Progenitor cell of endocrine pancreas (in vitro differentiated cells): ENCODE measurements around the gene NHP2. TPM values are rescaled to one million over a fixed set of nuclear protein-coding genes. Genes with fewer than 3 reads are reported as not detected.

ENCODE experiments used
- DNase-seq: peaks from one replicate; pipeline ENCODE4 v3.0.0; 2021; ENCODE audit warnings: low spot score; ENCODE audit not compliant: unreplicated experiment
- H3K27ac Mint-ChIP-seq: 2 replicates; pipeline ENCODE4 v1.8.0; 2021; ENCODE audit warnings: mild to moderate bottlenecking, moderate library complexity, mixed read lengths
- H3K27me3 Mint-ChIP-seq: 2 replicates; pipeline ENCODE4 v1.8.0; 2021; ENCODE audit warnings: mixed read lengths
- H3K36me3 Mint-ChIP-seq: 2 replicates; pipeline ENCODE4 v1.8.0; 2022; ENCODE audit warnings: mixed read lengths; ENCODE audit not compliant: insufficient read depth
- H3K4me1 Mint-ChIP-seq: 2 replicates; pipeline ENCODE4 v1.8.0; 2021; ENCODE audit warnings: low read depth, mixed read lengths
- H3K4me3 Mint-ChIP-seq: 2 replicates; pipeline ENCODE4 v1.8.0; 2021; ENCODE audit warnings: low read depth, mild to moderate bottlenecking, moderate library complexity, mixed read lengths
- H3K9me3 Mint-ChIP-seq: 2 replicates; pipeline ENCODE4 v1.8.0; 2021; ENCODE audit warnings: low read depth, mixed read lengths
- total RNA-seq: library from RNA; stranded (reverse); gene quantifications from 2 replicates; pipeline ENCODE4 v1.2.1, GENCODE V29; 2021
- TF ChIP-seq, protein P1 (sequence below): fragments of 200-600 bp; sonication (generic); IDR thresholded peaks from one replicate; pipeline ENCODE4 v1.5.0; 2021; ENCODE audit warnings: antibody characterized with exemption, mild to moderate bottlenecking; ENCODE audit not compliant: unreplicated experiment

Gene NHP2
- total RNA-seq, 1 donor from 2014 or later: 114 TPM

DNA sequence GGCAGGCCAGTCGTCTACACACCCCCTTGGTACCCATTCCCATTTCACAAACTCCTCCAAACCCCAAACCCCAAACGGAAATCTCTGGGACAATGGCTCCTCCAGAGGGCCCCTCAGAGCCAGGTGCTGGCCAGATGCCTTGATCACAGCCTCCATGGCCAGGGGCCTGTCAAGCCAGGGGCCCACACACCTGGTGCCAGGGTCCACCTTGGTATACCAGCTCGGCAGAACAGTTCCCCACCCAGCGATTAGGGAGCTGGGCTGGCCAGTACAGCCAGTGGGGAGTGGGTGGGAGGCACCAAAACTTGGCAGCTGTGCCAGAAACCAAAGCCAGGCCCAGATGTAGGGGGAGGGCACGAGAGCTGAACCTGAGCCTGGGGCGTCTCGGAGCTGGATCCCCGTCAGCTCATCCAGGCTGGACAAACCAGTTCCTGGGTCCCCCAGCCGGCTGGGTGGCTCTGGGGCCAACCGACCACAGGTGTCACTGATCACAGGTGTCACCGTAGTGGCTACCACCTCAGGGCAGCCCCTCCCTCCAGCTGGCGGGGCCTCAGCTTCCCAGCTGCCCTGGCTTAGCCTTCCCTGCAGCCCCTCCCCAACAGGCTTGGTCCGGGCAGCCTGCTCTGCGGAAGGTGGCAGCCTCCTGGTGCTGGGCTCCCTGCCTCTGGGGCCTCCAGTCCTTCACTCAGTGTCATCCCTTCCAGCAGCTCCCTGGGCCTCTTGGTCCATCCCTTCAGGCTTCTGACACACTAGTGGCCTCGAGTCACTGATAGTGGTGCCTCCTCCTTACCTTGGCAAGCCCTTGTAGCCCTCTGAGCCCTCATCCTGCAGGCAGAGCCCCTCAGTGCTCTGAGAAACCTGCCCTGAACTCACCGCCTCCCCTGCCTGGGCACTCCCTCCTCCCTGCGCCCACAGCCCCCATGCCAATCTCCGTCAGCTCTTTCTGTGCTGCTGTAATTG lies 29.4 kb downstream of the NHP2 start:
- Mint-ChIP-seq H3K4me3 (no peak overlapping the region), H3K36me3 (no peaks in the 10 kb centered on the region)
- DNase-seq: no peak

DNA sequence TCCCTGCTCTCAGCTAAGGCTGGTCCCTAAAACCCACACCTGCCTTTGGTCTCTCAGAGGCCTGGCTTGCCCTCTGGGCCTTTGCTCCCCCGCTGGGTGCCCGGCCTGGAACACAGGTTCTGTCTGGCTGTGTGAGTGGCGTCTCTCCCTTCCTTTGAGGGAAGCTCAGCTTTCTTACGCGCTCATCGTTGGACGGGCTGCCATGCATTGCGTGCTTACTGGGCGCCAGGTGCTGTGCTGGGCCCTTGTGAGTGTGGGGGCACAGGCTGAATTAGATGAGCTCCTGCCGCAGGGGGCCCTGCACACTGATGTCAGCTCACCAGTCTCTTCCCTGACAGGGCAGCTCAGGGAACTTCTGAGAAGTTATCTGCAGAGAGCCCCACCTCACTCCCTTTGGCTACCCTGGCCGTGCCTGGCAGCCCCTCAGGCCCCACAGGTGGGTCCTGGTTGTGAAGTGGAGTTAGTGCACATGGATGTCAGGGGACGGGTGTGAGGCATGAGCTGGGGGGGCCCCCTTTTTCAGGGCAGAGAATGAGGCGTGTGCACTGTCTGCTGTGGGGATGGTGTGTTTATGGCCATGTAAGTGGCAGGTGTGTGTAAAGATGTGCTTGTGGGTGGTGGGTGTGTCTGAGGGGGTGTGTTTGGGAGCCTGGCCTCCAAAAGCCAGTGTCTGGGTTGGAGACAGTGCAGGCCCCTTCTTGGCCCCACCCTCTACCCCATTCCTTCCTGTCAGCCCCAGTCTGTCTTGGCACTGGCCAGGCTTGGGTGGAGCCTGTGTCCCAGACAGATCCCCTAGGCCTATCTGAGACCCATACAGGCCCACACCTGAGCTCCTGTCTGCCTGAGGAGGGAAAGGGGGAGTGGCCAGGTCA lies 30.4 kb downstream of the NHP2 start:
- no peaks in the 10 kb centered on the region for H3K4me1 Mint-ChIP-seq
- H3K4me3 Mint-ChIP-seq: no peak overlapping the region
- no peaks in the 10 kb centered on the region for H3K9me3 Mint-ChIP-seq
- no peak for DNase-seq
- H3K27me3 Mint-ChIP-seq: no peaks in the 10 kb centered on the region
- H3K27ac Mint-ChIP-seq: no peak overlapping the region
- TF ChIP-seq, protein P1, sequence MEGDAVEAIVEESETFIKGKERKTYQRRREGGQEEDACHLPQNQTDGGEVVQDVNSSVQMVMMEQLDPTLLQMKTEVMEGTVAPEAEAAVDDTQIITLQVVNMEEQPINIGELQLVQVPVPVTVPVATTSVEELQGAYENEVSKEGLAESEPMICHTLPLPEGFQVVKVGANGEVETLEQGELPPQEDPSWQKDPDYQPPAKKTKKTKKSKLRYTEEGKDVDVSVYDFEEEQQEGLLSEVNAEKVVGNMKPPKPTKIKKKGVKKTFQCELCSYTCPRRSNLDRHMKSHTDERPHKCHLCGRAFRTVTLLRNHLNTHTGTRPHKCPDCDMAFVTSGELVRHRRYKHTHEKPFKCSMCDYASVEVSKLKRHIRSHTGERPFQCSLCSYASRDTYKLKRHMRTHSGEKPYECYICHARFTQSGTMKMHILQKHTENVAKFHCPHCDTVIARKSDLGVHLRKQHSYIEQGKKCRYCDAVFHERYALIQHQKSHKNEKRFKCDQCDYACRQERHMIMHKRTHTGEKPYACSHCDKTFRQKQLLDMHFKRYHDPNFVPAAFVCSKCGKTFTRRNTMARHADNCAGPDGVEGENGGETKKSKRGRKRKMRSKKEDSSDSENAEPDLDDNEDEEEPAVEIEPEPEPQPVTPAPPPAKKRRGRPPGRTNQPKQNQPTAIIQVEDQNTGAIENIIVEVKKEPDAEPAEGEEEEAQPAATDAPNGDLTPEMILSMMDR: no peak
- no peaks in the 10 kb centered on the region for H3K36me3 Mint-ChIP-seq

More for the DNA sequence above, 29.4 kb downstream of the NHP2 start:
- Mint-ChIP-seq H3K27me3 (no peaks in the 10 kb centered on the region), H3K9me3 (no peaks in the 10 kb centered on the region), H3K27ac (peak overlapping the region; percentile 37), H3K4me1 (no peaks in the 10 kb centered on the region)
- TF ChIP-seq, protein P1: no peak

DNA sequence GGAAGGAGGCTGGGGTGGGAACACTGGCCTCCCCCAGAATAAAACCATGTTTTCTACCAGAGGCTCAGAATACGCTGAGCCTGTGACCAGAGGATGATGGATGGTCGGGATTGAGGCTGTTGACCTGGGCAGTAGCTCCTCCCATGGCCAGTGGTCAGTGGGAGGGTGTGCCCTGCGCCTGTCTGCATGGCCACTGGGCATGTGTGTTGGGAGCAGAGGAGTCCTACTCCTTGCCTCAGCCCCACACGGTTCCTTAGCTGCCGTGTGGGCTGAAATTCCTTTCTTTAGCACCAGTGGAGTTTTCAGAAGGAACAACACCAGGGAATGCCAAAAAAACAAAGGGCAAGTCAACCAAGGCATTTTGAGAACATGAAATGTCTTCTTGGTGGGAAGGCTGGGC lies 31.3 kb downstream of the NHP2 start:
- H3K36me3 Mint-ChIP-seq: no peaks in the 10 kb centered on the region
- no peaks in the 10 kb centered on the region for H3K9me3 Mint-ChIP-seq
- H3K4me1 Mint-ChIP-seq: no peaks in the 10 kb centered on the region
- no peak for DNase-seq
- TF ChIP-seq, protein P1: no peak
- no peak overlapping the region for H3K4me3 Mint-ChIP-seq
- H3K27me3 Mint-ChIP-seq: no peaks in the 10 kb centered on the region
- H3K27ac Mint-ChIP-seq: no peak overlapping the region

- Mint-ChIP-seq H3K27me3 (no peaks in the 10 kb centered on the region), H3K36me3 (no peaks in the 10 kb centered on the region), H3K27ac (no peak overlapping the region), H3K9me3 (no peaks in the 10 kb centered on the region), H3K4me1 (no peaks in the 10 kb centered on the region), H3K4me3 (no peak overlapping the region)
- TF ChIP-seq, protein P1: no peak
- DNase-seq: no peak
Measured at GRCh38 chr5:178121391-178122276, 32.1 kb downstream of the NHP2 start.
